CD4-positive, alpha-beta T cell treated with Interleukin-4 for 4 hours (primary cell): ENCODE measurements around the gene CTSD.
"Not testable (repeated sequence)": the region's sequence is repeated elsewhere in the genome, so short reads cannot be mapped to it uniquely, and the experiment has no call there.

Experiments used
- DNase-seq: peaks from one replicate; pipeline ENCODE4 v3.0.0-alpha.2; 2020

The CTSD gene

DNA sequence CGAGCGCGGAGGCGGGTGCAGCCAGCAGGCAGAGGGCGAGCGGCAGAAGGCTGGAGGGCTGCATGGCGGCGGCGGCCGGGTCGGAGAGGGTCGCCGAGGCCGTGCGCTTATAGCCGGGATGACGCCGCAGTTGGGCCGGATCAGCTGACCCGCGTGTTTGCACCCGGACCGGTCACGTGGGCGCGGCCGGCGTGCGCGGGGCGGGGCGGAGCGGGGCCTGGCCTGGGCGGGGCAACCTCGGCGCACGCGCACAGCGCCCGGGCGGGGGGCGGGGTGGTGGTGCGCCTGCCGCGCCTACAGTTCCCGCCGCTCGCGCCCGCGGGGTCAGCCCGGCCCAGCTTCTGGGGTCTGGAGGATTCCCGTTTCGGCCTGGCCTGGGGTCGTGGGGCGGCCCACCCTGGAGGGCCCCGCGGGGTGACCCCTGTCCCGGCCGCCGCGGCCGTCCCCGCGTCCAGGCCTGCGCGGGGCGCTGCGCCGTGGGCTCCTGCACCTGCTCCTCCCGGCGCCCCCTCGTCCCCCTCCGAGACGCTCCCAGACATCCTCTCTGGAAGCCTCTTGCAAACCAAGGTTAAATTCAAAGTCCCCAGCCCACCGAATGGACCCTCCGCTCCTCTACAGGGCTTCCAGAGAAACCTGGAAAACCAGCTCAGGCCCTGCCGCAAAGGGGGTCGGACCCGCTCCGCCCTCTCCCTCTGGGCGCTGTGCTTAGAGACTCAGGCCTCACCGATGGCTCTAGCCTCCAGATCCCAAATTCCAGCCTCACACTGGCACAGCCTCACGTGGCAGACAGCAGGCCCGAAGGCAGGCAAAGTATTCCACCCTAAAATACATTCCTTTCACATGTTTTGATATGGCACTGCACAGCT is at the start of gene CTSD:
Gene CTSD (minus strand): TSS at position 132 of the 866 bp plus-strand sequence. CDS start 68 bp downstream, at position 64.
- peak; percentile 74 for DNase-seq

GRCh38 chr11:1813356-1813755 is 49.6 kb upstream of the CTSD start:
- not testable (repeated sequence) for DNase-seq

DNA sequence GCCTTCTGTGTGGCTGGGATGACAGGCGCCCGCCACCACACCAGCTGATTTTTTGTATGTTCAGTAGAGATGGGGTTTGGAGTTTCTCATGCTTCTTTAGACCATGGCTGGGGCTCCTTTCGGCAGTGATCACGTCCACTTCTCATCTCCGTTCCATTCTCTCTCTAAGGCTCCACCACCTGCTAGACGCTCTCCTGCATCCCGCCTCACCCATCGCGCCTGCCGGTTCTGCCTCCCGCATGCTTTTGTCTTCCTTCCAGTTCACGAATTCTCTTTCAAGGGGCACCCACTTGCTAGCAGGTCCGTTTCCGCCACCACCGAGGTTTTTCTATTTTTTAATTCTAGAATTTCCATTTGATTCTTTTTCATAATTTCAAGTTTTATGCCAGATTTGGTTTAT is 49.1 kb upstream of the CTSD start:
- no peak for DNase-seq

DNA sequence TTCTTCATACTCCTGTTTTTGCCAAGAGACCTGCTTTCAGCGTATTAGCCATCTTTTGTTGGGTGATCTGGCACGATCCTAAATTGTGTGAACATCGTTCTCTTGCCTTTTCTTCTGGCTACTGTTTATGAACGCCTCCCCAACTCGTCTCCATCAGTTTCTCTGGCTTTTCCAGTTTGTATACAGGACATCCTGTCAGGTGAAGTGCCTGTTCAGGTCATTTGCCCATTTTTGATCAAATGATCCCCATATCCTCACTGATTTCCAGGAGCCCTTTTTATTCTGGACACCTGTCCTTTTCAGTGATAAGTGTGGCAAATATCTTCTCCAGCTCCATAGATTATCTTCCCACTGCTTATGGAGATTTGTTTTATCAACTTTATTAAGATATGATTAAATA is 48.5 kb upstream of the CTSD start:
- DNase-seq, result no peak

- DNase-seq, result no peak
These were observed 47.0 kb upstream of the CTSD start for GRCh38 chr11:1810761-1811160.

DNA sequence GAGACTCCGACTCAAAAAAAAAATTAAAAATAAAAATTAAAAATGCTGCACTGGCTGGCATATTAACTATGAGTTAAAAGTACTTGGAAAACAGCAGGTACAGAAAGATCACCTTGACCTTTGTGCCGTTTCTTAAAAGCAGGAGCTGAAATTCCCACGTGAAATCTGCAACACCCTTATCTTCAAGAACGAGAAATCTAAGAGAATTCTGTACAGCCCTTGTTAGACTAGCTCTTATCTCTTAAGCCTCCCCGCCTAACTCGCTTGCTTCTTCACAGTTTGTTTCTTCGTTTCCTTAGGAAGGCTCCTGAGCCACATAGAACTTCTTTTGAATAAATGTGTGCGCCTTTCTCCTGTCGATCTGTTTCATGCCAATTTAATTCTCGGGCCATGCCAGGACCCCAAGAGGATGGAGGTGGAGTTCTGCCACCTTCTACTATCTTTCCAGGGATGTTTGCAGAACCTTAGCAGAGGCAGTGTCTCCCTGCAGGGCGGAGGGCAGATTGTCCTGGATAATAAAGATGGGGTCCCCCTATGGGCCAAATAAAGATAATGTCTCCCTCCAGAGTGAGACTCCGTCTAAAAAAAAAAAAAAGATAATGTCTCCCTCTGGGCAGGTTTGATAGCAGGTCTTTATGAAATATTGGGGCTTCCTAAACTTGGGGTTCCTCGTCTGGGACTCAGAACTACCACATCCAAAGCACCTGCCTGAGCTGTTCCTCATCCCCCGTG is 43.7 kb upstream of the CTSD start:
- no peak for DNase-seq

DNA sequence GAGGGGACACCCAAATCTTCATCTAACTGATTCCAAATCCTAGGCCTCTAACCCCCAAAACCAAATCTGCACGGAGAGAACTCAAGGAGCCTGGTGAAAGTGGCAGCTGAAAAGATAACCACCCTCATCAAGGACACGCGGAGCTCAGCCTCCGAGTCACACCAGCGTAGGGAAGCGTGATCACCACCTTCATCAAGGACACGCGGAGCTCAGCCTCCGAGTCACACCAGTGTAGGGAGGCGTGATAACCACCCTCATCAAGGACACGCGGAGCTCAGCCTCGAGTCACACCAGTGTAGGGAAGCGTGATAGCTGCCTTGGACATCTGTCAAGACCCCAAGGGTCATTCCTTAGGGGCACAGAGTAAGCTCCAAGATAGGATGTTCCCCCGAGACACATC is 41.8 kb upstream of the CTSD start:
- DNase-seq, result no peak

GRCh38 chr11:1803835-1804519 is 40.2 kb upstream of the CTSD start:
- DNase-seq, result not testable (repeated sequence)

- no peak for DNase-seq
These were observed 39.5 kb upstream of the CTSD start for GRCh38 chr11:1803246-1803645.

DNA sequence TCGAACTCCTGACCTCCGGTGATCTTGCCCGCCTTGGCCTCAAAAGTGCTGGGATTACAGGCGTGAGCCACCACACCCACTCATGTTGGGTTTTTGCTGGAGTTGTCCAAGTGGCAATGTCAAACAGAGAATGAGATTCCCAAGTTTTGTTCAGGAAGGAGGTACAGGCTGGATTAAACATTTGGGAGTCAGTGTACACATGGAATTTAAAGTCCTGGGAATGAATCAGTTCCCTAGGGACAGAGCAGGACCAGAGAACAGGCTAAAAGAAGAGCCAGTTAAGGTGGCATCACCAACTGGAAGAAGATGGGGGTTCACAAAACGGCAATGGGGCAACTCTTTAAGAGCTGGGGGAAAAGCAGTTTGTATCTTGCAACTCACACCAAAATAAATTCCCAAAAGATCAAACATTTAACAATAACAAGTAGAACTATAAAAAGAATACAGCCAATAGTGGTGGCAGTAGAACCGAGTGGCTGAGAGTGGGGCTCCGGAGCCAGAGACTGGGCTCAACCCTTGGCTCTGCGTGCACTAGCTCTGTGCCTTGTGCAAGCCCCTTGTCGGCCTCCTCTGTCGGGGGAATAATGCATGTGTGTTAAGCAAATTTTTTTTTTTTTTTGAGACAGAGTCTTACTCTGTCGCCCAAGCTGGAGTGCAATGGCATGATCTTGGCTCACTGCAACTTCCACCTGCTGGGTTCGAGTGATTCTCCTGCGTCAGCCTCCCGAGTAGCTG is 33.8 kb upstream of the CTSD start:
- DNase-seq, result no peak

DNA sequence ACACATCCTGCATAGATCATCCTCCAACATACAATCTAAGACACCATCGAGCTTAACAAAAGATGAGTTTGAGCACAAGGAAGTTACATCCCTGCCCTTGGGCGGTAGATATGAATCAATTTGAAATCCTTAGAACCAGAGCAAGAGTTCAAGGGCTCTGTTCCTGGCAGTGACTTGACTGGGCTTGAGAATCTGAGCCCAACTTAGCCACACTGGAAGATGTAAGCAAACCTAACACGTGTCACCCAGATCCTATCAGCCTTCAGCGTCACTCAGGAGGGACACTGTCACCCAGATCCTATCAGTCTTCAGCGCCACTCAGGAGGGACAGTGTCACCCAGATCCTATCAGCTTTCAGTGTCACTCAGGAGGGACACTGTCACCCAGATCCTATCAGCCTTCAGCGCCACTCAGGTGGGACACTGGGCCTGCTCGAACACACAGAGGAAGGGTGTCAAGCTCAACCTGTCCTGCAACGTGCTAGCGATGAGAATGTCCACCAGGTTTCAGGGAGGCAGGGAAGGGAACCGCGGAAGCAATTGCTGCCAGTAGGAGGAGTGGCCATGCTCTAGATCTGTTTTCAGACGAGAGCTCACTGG is 32.8 kb upstream of the CTSD start:
- no peak for DNase-seq

- DNase-seq, result no peak
These were observed 29.4 kb upstream of the CTSD start for GRCh38 chr11:1793081-1793480.

- no peak for DNase-seq
These were observed 28.7 kb upstream of the CTSD start for GRCh38 chr11:1792461-1792860.

DNA sequence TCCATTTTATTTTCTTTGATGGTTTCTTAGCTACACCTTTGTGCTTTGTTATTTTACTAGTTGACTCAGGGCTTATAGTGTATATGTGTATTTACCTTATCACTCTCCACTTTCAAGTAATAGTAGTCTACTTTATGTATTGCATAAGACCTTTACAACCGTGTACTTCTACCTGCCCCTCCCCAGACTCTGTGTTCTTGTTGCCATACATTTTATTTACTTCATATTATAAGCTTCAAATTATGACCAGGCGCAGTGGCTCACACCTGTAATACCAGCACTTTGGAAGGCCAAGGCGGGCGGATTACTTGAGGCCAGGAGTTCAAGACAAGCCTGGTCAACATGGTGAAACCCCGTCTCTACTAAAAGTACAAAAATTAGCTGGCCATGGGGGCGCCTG is 28.2 kb upstream of the CTSD start:
- no peak for DNase-seq

GRCh38 chr11:1786466-1786865 is 22.7 kb upstream of the CTSD start:
- no peak for DNase-seq

- no peak for DNase-seq
These were observed 22.2 kb upstream of the CTSD start for GRCh38 chr11:1785749-1786413.

DNA sequence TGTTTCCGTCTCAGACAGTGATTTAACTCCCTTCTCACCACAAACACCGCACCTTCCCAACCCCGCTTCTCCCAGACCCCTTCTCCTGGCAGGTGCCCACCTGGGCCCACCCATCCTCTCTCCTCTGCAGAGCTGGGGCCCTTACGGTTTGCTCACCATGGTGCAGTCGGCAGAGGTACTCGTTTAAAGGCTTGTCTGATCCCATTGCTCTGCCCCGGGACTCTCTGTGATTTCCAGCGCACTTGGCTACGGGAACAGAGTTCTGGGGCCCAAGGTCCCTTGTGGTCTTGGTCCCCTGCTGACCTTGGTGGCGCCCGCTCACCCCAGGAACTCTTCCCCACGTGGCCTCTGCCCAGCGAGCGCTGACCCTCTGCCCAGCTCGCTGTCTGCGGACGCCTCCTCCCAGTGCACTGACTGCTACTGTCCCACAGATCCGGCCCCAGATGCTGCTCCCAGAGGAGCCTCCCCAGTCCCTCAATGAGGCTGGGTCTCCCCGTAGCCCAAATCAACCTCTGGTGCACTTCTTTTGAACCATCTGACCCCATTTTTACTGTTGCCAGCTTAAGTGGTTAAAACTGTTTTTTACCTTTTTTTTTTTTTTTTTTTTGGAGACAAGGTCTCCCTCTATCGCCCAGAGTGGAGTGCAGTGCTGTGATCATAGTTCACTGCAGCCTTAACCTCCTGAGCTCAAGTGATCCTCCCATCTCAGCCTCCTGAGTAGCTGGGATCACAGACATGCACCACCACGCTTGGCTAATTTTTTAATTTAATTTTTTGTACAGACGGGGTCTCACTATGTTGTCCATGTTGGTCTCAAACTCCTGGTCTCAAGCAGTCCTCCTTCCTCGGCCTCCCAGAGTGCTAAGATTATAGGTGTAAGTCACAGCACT is 21.3 kb upstream of the CTSD start:
- no peak for DNase-seq

- no peak for DNase-seq
These were observed 20.2 kb upstream of the CTSD start for GRCh38 chr11:1783725-1784529.

- no peak for DNase-seq
These were observed 19.4 kb upstream of the CTSD start for GRCh38 chr11:1782831-1783724.
